Measurements from ENCODE around the gene POU3F1. TPM values are rescaled to one million over a fixed set of nuclear protein-coding genes. Genes with fewer than 3 reads are reported as not detected.

Gene POU3F1
- polyA plus RNA-seq, 1 experiment, result not detected

DNA sequence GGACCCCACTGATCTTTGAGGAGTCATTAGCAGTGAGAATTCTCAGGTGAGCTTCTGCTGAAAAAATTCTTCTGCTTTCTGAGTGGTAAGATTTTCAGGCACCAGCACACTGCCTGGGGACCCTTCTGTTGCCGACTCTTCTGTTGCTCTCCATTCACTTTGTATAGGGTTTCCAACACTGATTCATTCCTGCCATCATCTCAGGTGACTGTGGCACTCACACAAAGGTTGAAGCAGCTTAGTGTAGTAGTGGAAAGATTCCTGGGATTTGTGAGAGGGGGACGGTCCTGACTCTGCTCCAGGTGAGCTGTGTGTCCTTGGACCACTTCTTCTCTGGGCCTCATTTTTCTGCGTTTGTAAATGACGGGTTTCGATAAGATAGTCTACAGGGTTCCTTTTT lies 24.6 kb downstream of the POU3F1 start:
- DNase-seq (ENCODE audit: low read depth), result no peak
- TF ChIP-seq, protein P1, sequence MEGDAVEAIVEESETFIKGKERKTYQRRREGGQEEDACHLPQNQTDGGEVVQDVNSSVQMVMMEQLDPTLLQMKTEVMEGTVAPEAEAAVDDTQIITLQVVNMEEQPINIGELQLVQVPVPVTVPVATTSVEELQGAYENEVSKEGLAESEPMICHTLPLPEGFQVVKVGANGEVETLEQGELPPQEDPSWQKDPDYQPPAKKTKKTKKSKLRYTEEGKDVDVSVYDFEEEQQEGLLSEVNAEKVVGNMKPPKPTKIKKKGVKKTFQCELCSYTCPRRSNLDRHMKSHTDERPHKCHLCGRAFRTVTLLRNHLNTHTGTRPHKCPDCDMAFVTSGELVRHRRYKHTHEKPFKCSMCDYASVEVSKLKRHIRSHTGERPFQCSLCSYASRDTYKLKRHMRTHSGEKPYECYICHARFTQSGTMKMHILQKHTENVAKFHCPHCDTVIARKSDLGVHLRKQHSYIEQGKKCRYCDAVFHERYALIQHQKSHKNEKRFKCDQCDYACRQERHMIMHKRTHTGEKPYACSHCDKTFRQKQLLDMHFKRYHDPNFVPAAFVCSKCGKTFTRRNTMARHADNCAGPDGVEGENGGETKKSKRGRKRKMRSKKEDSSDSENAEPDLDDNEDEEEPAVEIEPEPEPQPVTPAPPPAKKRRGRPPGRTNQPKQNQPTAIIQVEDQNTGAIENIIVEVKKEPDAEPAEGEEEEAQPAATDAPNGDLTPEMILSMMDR (IDR thresholded peaks at IDR 0.05; ENCODE audit: insufficient read depth, low read depth, low read length), result no peak
- ChIA-PET POLR2A (no interaction called here), CTCF (interaction anchor here (0.7 to 1.4 kb wide), 2 partner anchors 13 to 33 kb away, joined by 3 to 6 read pairs; partner anchors contain the start of gene SF3A3)
- H3K27me3 ChIP-seq (ENCODE audit: control insufficient read depth, insufficient read depth, low read length), result no peaks in the 10 kb centered on the region
- no peak overlapping the region for H3K4me3 ChIP-seq (ENCODE audit: low read depth, low read length)
- H3K36me3 ChIP-seq (ENCODE audit: control insufficient read depth, insufficient read depth, low read length), result peaks cover 28% of the 10 kb centered on the region

DNA sequence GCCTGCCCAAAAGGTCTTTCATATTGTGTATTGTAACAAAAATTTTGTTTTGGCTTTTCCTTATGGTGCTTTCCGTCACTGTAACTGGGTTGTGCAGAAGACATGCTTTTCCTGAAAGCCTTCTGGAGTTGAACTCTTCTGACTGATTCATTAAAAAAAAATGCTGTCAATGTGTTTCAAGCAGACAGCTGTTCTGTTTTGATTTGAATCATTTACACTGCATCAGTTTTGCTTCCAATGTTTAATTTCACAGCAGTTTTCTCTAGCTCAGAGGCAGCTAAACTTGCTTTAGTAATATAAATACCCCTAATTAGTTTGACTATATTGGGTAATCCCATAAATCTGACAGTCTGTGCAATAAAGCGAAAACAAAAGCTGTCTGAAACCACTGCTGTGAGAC lies 26.2 kb downstream of the POU3F1 start:
- ChIA-PET CTCF (interaction anchor here (1.1 to 2.7 kb wide), 5 partner anchors 20 to 799 kb away, joined by 3 to 12 read pairs (median 4); partner anchors contain the start of gene SF3A3), POLR2A (no interaction called here)
- TF ChIP-seq, protein P1 (IDR thresholded peaks at IDR 0.05; ENCODE audit: insufficient read depth, low read depth, low read length), result no peak
- no peak overlapping the region for H3K4me3 ChIP-seq (ENCODE audit: low read depth, low read length)
- DNase-seq (ENCODE audit: low read depth), result no peak
- peaks cover 28% of the 10 kb centered on the region for H3K36me3 ChIP-seq (ENCODE audit: control insufficient read depth, insufficient read depth, low read length)
- H3K27me3 ChIP-seq (ENCODE audit: control insufficient read depth, insufficient read depth, low read length), result no peaks in the 10 kb centered on the region

DNA sequence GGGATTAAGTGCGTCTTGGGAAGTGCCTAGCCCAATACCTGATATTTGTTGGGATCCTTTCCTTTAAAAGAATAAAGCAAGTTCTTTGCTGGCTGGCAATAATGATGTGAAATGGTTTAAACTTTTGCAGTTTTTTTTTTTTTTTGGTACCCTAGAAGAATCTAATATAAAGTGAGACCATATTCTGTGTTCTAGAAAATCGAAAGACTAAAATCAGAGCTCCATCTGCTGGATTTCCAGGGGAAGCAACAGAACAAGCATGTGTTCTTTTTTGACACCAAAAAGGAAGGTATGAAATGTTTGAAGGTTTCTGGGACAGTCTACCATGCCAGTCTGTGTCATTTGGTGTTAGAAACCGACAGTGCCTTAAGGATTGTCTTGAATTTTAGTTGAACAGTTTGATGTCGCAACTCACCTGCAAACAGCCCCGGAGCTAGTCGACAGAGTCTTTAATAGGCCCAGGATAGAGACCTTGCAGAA lies 27.7 kb downstream of the POU3F1 start:
- H3K36me3 ChIP-seq (ENCODE audit: control insufficient read depth, insufficient read depth, low read length), result peaks cover 24% of the 10 kb centered on the region
- TF ChIP-seq, protein P1 (IDR thresholded peaks at IDR 0.05; ENCODE audit: insufficient read depth, low read depth, low read length), result peak; percentile 61
- ChIA-PET CTCF (interaction anchor here (0.7 to 3.7 kb wide), 10 partner anchors 8 to 819 kb away, joined by 3 to 26 read pairs (median 4); partner anchors contain the start of gene SF3A3), POLR2A (interaction anchor here (0.6 kb wide), 1 partner anchor 1573 kb away, joined by 12 read pairs; no protein-coding TSS in a partner anchor)
- no peaks in the 10 kb centered on the region for H3K27me3 ChIP-seq (ENCODE audit: control insufficient read depth, insufficient read depth, low read length)
- H3K4me3 ChIP-seq (ENCODE audit: low read depth, low read length), result no peak overlapping the region
- DNase-seq (ENCODE audit: low read depth), result no peak

DNA sequence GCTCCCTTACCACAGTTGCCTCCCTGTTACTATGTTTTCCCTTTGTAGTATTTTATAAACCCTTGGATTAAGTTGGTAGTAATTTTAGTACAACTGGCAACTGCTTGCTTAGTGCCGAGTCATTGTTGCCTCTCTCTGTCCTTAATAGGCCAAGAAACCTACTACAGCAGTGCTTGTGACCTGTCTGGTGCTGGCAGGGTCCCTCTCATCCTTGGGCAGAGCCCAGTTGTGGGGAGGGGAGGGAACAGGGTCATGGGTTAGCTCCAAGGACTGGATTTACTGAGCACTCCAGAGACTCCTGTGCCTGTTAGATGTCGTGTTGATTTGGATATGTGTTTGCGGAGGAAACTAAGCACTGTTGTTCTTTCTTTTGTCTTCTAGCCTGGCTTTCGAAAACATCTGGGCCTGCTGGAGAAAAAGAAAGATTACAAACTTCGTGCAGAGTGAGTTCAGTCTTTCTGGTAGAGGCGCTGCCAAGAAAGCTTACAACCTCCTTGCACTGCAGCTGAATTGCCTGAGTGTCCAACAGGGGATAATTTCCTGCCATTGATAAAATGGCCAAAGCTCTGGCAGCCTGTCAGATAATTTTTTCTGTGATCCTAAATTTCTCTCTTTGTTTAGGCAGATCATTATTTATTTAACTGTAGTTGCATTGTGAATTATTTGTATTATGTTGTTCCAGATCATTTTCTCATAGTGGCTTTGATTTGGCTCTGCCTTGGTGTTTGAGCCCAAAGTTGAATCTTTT lies 30.4 kb downstream of the POU3F1 start:
- POLR2A ChIA-PET, result no interaction called here
- CTCF ChIA-PET, result interaction anchor here (1.4 to 3.7 kb wide), 2 partner anchors 10 to 26 kb away, joined by 5 to 26 read pairs; partner anchors contain the start of gene SF3A3
- Histone ChIP-seq H3K36me3 (ENCODE audit: control insufficient read depth, insufficient read depth, low read length) (peaks cover 12% of the 10 kb centered on the region), H3K4me3 (ENCODE audit: low read depth, low read length) (no peak overlapping the region), H3K27me3 (ENCODE audit: control insufficient read depth, insufficient read depth, low read length) (no peaks in the 10 kb centered on the region)
- TF ChIP-seq, protein P1 (IDR thresholded peaks at IDR 0.05; ENCODE audit: insufficient read depth, low read depth, low read length), result no peak
- no peak for DNase-seq (ENCODE audit: low read depth)

DNA sequence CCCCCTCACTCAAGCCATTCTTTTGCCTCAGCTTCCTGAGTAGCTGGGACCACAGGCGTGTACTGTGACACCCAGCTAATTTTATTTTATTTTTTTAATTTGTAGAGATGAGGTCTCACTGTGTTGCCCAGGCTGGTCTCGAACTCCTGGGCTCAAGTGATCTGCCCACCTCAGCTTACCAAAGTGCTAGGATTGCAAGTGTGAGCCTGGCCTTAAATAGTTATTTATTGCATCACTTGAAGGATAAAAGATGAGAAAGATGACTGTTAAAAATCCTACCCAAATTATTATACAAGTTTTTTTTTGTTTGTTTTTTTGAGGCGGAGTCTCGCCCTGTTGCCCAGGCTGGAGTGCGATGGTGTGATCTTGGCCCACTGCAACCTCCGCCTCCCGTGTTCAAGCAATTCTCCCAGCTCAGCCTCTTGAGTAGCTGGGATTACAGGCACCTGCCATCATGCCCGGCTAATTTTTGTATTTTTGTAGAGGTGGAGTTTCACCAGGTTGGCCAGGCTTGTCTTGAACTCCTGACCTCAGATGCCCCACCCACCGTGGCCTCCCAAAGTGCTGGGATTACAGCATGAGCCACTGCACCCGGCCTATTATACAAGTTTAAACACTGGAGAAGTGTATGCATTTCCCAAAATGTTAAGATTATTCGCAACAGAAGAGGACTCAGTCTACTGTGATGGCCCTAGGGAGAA lies 31.7 kb downstream of the POU3F1 start:
- no peak for DNase-seq (ENCODE audit: low read depth)
- Histone ChIP-seq H3K36me3 (ENCODE audit: control insufficient read depth, insufficient read depth, low read length) (peaks cover 11% of the 10 kb centered on the region), H3K4me3 (ENCODE audit: low read depth, low read length) (no peak overlapping the region), H3K27me3 (ENCODE audit: control insufficient read depth, insufficient read depth, low read length) (no peaks in the 10 kb centered on the region)
- ChIA-PET CTCF (interaction anchor here (0.6 to 2.6 kb wide), 5 partner anchors 10 to 56 kb away, joined by 3 to 10 read pairs (median 3); no protein-coding TSS in a partner anchor), POLR2A (no interaction called here)
- TF ChIP-seq, protein P1 (IDR thresholded peaks at IDR 0.05; ENCODE audit: insufficient read depth, low read depth, low read length), result no peak

All from BJ (cell line).